HG03196 (cell line): ENCODE results near the gene HNMT.
"Not testable (repeated sequence)": the region's sequence is repeated elsewhere in the genome, so short reads cannot be mapped to it uniquely, and the experiment has no call there.

Source experiments
- ATAC-seq: cut with Tn5 transposase; IDR thresholded peaks from one replicate; pipeline ENCODE4 v1.9.1; 2021; ENCODE audit not compliant: unreplicated experiment

HNMT gene

DNA sequence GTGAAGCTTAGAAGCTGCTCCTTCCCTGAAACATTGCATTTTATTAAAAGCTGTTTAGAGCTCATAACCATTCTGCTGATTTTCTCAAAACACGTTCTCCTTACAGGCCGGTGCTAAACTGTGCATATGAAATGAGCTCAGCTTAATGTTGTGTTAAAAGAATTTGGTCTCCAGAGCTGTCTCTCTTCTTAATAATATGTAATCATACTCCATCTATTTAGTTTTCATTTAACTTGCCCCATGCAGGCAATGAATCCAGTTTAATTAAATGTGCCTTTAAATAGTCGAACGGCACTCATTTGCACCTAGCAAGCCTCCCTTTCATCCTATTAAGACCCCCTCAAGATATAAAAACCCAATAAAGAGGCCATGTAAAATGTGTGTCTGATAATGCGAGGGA, 76.3 kb downstream of the HNMT start:
- ATAC-seq, result no peak

GRCh38 chr2:138042311-138042710, 78.0 kb downstream of the HNMT start:
- ATAC-seq, result no peak

- ATAC-seq, result not testable (repeated sequence)
Measured at GRCh38 chr2:138043588-138043987, 79.3 kb downstream of the HNMT start.

DNA sequence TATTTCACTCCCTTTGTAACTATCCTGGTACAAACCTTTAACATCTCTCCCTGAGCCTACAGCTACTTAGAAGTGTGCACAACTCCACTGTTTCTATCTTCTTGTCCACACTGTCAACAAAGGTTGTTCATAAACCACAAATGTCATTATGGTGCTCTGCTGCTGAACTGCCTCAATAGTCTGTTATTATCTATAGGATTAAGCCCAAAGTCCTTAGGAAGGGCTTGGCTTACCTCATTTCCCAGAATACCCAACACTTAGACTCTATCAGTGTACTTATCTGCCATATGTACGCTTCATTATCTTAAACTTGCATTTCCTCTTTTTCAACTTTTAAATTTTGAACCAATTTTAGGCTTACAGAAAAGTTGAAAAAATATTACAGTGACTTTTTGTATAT, 94.2 kb downstream of the HNMT start:
- no peak for ATAC-seq

GRCh38 chr2:138059487-138060300, 95.4 kb downstream of the HNMT start:
- no peak for ATAC-seq

- ATAC-seq, result no peak
Measured at GRCh38 chr2:138060301-138060635, 96.0 kb downstream of the HNMT start.

DNA sequence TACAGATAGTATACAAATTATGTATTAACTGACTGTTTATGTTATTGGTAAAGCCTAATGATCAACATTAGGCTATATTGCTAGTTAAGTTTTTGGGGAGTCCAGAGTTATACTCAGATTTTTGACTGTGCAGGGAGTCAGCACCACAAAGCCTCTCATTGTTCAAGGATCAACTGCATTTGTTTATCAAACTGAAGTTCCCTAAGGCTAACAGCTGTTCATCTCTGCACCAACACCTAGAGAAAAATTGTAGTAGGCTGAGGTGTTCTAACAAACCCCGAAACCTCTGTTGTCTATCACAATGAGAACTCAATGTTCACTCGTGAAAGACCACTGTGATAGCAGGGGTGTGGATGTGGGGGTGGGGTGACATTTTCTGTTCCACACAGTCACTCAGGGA, 97.7 kb downstream of the HNMT start:
- ATAC-seq, result no peak

DNA sequence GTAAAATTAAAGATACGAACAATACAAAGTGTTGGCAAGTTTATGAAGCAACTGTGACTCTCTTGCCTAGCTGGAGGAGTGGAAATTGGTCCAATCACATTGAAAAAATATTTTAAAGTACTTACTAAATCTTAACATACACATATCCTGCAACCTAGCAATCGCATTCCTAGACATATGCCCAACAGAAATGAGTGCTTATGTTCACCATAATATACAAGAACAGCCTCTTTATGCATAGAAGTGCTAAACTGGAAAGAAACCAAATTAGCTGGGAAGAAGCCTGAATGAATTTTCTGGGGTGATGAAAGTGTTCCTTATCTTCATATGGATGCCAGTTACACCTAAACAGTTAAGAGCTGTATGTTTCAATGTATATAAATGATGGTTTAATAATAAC, 98.9 kb downstream of the HNMT start:
- no peak for ATAC-seq
